HG02852 (cell line): Measurements from ENCODE around the gene CBLC.

Experiments
- ATAC-seq: cut with Tn5 transposase; IDR thresholded peaks from one replicate; pipeline ENCODE4 v1.9.1; 2021; ENCODE audit warnings: mild to moderate bottlenecking, moderate library complexity; ENCODE audit not compliant: unreplicated experiment

Gene CBLC

DNA sequence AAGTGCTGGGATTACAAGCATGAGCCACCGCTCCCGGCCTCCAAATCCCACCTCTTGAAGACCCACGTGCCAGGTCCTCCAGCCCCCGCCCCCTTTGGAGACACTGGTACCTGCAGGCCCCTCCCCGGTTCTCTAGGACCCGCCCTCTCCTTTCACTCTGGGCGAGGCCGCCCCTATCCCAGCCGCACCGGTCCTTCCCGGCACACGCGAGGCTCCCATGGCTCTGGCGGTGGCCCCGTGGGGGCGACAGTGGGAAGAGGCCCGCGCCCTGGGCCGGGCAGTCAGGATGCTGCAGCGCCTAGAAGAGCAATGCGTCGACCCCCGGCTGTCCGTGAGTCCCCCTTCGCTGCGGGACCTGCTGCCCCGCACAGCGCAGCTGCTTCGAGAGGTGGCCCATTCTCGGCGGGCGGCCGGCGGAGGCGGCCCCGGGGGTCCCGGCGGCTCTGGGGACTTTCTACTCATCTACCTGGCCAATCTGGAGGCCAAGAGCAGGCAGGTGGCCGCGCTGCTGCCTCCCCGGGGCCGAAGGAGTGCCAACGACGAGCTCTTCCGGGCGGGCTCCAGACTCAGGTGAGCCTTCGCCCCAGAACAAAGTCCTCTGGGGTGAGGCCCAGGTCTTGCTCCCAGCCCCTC is at the start of gene CBLC:
Gene CBLC (plus strand): TSS at position 176 of the 633 bp plus-strand sequence. CDS start 42 bp downstream, at position 218.
- no peak for ATAC-seq

DNA sequence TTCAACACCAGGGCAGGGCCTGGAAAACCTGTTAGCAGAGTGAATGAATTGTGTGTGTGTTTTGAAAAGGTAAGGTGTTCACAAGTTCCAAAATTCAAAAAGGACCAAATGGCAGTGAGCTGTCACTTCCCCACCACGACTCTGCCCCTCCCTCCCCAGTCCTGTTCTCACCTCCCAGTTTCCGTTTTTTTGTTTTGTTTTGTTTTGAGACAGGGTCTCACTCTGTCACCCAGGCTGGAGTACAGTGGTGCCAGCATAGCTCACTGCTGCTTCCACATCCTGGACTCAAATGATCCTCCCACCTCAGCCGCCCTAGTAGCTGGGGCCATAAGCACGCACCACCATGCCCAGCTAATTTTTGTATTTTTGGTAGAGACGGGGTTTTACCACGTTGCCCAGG is 49.5 kb upstream of the CBLC start:
- no peak for ATAC-seq

DNA sequence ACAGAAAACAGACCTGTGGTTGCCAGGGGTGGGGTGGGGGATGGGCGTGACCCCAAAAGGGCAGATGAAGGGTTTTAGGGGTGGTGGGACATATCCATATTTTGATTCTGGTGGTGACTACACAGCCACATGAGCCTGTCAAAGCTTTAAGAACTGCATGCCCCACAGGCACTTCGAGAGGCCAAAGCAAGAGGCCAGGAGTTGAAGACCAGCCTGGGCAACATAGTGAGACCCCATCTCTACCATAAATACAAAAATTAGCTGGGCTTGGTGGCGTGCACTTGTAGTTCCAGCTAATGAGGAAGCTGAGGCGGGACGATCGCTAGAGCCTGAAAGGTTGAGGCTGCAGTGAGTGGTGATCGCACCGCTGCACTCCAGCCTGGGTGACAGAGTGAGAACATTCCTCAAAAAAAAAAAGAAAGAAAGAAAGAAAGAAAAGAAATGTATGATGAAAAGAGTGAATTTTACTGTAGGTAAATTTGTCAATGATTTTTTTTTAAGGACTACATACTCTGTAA is 48.1 kb upstream of the CBLC start:
- no peak for ATAC-seq

GRCh38 chr19:44731081-44731480 is 46.6 kb upstream of the CBLC start:
- no peak for ATAC-seq

DNA sequence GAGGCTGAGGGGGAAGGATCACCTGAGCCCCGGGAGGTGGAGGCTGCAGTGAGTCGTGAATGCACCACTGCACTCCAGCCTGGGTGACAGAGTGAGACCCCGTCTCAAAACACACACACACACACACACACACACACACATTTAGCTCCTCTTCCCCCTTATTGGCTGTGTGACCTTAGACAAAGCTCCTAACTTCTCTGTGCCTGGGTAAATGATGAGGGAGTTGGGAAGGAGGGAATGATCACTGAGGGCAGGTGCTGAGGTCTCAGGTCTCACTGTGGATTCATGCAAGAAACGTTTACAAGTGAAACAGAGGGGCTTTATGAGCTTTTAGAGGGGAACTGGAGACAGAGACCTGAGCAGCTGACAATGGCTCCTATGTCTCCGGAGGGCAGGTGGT is 46.1 kb upstream of the CBLC start:
- ATAC-seq: no peak

- no peak for ATAC-seq
These were observed 45.3 kb upstream of the CBLC start for GRCh38 chr19:44732235-44733014.

GRCh38 chr19:44734357-44734756 is 43.3 kb upstream of the CBLC start:
- no peak for ATAC-seq

DNA sequence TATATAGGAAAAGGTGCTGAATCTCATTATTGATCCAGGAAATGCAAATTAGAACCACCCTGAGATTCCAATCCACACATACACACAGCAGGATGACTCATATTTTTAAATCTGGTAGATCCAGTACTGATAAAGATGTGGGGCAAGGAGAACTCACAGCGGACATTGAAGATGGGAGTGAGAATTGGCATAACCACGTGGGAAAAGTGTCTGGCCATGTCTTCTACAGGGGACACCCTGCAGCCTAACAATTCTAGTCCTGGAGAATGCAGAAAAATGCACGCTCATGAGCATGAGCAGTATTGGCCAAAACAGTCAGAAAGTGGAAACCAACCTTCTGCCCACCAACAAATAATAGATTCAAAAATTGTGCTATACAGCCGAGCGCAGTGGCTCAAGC is 42.7 kb upstream of the CBLC start:
- ATAC-seq: no peak

DNA sequence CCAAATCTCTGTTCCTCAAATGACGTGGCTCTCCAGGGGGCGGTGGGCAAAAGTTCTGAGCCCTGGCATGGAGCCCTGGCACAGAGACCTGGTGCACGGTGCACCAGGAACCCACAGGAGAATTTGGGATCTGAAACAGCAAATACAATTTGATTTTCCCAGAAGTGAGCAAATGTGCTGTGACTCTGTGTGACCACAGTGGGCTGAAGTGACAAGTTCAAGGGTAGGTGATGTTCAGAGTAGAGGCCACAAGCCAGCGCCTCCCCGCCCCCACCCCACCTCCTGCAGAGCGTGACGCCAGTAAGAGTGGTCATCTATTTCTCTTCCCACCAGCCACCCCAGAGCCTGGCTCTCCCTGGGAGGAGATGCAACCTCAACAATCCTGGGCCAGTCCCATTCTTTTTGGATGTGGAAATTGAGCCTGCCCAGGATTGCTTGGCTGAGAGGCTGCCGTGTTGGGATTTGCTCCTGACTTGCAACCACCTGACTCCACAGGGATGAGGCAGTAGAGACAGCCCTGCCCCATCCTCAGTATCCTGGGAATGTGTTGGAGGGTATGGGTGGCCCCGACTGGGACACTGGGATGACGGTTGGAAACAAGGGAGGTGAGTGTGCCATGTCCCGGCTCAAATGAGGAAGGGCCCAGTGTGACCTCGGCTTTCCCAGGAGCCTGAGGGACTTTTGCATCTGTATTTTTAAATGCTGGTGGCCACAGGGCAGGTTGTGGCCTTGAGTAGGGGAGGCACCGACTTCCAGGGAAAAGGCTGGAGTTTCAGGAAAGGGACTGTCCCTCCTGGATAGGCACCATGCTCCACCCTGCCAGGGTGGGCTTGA is 40.2 kb upstream of the CBLC start:
- ATAC-seq: no peak

GRCh38 chr19:44738136-44738535 is 39.6 kb upstream of the CBLC start:
- ATAC-seq: no peak

GRCh38 chr19:44738603-44739558 is 38.8 kb upstream of the CBLC start:
- no peak for ATAC-seq

GRCh38 chr19:44740351-44740824 is 37.3 kb upstream of the CBLC start:
- ATAC-seq: no peak

- ATAC-seq: no peak
These were observed 36.4 kb upstream of the CBLC start for GRCh38 chr19:44741258-44741731.

- ATAC-seq: no peak
These were observed 35.8 kb upstream of the CBLC start for GRCh38 chr19:44741841-44742329.

DNA sequence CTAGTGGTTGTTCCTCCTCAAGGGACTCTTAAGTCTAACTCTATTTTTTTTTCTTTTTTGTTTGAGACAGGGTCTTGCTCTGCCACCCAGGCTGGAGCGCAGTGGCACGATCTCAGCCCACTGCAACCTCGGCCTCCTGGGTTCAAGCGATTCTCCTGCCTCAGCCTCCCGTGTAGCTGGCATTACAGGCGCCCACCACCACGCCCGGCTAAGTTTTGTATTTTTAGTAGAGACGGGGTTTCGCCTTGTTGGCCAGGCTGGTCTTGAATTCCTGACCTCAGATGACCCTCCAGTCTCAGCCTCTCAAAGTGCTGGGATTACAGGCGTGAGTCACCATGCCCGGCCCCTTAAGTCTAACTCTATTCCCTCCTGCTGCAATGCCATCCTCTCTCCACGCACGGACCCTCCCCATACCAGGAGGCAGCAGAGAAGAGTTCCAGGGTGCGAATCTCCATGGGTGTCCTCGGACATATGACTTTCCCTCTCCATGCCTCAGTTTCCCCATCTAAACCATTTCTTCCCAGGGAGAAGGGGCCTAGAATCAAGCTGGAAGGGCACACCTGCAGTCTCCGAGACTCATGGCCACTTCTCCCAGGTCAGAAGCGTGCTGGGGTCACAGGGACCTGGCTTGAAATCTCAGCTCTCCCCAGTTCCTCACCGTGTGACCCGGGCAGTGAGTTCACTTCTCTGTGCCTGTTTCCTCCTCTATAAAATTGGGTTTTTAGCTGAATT is 35.2 kb upstream of the CBLC start:
- no peak for ATAC-seq

DNA sequence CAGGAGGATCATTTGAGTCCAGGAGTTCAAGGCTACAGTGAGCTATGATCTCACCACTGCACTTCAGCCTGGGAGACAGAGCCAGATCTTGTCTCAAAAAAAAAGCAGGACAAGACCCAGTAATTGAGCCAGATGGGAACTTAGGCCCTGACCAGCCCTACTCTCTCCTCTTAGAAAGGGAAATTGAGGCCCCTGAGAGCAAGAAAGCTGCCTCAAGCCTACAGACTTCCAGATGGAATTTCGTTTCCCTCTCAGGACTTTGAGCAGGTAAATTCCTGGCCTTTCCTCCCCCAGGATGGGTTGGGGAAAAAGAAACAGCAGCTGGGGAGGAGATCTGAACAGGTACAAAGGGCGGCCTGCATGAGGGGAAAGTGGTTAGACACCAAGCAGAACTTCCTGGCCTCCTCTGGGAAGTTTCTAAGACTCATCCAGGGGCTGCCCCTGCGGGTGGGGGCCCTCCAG is 32.8 kb upstream of the CBLC start:
- ATAC-seq: no peak

DNA sequence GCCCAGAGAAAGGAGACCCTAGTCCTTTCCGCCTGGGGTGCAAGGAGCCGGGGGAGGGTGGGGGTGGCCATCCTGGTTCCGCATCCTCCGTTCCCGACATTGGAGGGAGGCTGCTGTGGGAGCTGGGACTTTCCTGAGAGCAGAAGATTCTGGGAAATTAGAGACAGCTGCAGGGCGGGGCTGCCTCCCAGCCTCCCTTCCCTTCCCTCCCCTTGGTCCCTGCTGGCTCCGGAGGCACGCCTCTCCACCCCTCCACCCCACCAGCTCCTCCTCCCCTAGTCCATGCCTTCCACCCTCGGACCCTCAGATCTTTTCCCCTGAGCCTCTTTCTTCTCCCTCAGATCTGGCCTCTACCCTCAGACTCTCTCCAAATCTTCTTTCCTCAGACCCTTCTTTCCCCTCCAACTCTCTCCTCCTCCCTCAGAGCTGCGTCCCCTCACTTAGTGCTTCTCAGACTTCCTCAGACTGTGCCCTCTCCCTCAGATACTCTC is 32.3 kb upstream of the CBLC start:
- no peak for ATAC-seq

- no peak for ATAC-seq
These were observed 31.6 kb upstream of the CBLC start for GRCh38 chr19:44745887-44746600.
